T follicular helper cell (primary cell): ENCODE data around the gene WNT7B.
A peak's percentile ranks its signal among the peaks of the same experiment; 100 is the strongest.

ENCODE experiments used
- DNase-seq: peaks from one replicate; pipeline ENCODE4 v3.0.0-alpha.2; 2020; ENCODE audit warnings: low read depth

Gene WNT7B

DNA sequence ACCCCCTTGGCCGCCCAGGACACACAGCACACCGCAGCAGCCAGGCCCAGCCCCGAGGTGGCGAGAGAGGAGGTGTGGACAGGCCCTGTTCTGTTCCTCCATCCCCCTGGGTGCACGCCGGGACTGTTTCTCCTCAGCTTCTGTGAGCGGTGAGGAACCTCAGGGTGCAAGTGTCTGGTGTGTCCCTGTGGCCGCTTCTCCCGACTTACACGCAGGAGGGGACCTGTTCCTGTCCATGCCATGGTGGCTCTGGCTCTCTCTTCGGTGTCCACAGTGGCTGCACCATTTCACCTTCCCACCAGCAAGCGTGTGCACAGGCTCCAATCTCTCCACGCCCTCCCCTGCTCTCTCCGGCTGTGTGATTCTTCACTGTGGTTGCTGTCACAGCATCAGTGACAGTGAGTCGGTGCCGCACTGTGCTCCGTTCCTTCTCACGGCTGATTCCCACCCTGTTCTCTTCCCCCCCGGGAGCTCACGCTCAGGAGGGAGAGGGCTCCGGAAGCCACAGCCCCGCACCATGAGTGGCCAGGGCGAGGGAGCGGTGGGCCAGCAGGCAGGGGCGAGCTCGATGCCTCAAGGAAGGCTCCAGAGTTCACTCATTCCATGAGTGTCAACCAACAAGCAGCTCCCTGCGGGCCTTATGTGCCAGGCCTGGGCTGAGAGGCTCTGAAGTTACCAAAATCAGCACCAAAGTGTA lies 18.6 kb upstream of the WNT7B start:
- no peak for DNase-seq

DNA sequence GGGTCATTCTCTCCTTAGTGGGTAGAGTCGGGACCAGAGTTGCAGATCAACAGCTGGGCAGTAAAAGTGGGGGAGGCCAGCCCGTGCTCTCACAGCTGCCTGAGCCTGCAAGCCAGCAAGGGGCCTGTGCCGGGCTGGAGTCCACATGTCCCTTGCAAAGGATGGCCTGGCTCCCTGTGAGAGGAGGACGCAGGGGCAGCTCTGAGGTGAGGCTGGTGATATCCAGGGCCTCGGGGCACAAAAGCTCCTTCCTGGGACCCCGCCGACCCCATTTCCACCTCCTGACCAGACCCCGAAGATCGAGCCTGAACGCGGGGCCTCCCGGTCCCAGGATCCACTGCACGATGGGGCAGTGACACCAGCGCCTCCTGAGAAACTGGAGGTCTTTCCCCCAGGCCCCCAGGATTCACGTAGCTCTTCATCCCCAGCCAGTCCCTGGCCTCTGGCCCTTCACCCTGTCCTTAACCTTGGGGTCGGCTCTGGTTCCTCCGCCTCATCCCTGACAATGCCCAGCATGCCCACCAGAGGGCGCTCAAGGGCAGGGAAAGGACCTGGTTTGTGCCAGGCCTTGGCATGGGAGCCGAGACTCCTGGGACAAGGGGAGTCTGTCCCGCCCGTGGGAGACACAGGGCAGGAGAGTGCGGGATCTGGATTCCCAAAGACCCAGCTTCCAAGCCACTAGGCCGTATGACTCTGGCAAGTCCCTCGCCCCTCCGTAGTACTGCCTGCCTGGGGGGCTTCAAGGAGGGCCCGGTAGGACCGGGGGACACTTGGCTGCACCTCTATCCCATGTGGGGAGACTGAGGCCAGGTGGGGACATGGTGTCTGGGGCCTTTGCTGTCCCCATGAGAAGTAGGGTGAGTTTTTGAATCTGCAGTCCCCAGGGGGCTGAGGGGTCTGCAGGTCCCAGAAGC lies 17.8 kb upstream of the WNT7B start:
- peak; percentile 63 for DNase-seq

DNA sequence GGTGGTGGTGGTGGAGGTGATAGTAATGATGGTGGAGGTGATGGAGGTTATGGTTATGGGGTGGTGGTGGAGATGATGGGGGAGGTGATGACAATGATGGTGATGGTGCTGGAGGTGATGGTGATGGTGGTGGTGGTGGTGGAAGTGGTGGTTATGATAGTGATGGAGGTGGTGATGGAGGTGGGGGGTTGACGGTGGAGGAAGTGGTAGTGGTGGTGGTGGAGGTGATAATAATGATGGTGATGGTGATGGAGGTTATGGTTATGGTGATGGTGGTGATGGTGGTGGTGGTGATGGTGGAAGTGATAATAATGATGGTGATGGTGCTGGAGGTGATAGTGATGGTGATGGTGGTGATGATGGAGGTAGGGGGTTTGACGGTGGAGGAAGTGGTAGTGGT lies 16.9 kb upstream of the WNT7B start:
- DNase-seq = no peak

DNA sequence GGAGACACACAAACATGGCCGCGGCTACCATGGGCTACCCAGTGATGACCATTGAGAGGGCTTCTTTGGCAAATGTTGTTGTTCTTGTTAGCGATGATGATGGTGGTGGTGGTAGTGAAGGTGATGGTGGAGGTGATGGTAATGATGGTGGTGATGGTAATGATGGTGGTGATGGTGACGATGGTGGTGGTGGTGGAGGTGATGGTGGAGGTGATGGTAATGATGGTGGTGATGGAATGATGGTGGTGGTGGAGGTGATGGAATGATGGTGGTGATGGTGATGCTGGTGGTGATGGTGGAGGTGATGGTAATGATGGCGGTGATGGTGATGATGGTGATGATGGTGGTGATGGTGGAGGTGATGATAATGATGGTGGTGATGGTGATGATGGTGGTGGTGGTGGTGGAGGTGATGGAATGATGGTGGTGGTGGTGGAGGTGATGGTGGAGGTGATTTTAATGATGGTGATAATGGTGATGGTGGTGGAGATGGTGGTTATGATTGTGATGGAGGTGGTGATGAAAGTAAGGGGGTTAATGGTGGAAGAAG lies 16.3 kb upstream of the WNT7B start:
- DNase-seq = no peak

DNA sequence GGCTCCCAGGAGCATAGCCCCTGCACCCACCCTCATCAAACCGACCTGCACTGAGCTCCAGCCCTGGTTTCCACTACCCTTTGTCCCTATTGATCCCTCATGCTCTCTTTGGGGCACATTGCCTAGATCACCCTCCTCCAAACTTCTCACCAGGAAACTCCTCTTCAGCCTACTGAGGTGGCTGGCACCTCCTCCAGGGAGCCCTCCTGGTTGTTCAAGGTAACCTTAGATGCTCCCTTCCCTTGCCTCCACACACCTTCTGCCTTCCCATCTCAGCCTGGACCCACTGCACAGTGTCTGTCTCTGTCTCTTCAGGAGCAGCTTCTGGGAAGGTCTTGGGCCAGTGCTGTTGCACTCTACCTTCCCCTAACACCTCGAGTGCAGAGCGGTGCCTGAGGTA lies 15.8 kb upstream of the WNT7B start:
- no peak for DNase-seq

DNA sequence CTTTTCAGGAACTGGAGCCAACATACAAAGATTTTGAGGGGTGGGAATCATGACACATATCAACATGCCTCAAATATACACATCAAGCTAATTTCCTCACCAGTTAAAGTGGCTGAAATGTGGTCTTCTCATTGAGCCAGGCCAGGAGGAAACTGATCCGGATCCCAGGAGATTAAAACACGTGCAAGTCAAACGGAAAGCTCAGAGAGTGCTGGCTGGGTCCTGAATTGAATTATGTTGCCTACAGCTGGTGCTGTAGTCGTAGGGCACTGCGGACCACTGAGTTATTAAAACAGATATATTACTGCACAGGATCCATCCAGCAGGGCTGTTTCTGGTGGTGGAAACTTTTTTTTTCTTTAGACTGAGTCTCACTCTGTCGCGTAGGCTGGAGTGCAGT lies 14.1 kb upstream of the WNT7B start:
- no peak for DNase-seq

DNA sequence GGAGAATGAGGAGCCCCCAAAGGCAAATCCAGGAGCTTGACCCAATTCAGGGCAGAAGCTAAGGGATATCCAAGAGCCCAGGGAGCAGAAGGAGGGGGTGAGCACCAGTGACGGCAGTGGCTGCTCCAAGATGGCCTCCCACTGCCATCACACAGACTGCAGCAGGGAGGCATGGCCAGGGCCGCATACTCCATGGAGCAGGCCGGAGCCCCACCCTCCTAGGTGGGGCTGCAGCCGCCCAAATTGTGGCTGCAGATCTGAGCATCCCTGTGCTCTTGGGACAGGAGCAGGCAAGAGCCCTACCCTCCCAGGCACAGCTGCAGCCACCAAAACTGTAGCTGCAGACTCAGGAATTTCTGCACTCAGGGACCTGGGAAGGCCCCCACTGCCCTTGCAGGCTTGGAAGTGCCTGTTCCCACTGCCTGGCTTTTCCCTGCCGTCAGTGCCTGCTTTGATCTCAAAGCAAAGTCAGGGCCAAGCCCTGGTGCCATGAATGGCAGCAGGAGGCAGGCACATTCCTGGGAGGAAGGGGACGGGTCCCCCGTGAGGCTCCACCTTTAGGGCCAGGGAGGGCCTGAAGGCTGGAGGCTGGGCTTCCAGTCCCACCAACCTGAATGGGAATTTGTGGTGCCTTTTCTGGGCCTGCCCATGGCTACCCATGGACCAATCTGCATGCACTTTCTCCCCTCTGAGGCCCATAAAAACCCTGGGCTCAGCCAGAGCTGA lies 10.3 kb upstream of the WNT7B start:
- no peak for DNase-seq

- no peak for DNase-seq
Observed at GRCh38 chr22:45984316-45984916, 7.5 kb upstream of the WNT7B start.

DNA sequence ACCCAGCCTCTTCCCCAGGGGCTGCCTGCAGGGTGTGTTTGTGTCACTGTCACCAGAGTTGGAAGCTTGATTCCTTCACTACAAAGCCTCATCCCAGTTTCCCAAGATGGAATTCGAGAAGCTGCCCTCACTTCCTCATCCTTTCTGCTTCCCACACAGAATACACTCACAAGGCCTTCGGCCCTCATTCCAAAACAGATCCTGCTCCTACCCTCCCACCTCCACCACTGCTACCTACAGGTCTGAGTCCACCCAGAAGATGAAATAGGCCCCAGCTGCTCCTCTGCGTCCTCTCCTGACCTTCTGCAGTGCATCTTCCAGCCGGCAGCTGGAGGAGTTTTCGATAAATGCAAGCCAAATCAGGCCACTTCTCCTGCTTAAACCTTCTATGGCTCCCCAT lies 6.8 kb upstream of the WNT7B start:
- DNase-seq = no peak

DNA sequence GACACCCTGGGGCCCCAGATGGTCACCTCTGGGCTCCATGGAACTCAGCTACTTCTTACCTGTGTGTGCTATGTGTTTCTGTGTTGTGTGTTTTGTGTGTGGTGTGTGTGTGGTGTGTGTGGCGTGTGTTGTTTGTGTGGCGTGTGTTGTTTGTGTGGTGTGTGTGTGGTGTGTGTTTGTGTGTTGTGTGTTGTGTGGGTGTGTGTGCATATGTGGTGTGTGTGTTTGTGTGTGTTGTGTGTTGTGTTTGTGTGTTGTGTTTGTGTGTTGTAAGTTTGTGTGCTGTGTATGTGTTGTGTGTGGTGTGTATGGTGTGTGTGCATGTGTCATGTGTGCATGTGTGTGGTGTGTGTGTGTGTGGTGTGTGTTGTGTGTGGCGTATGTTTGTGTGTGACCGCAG lies 3.8 kb upstream of the WNT7B start:
- no peak for DNase-seq

GRCh38 chr22:45980268-45980570 lies 3.3 kb upstream of the WNT7B start:
- DNase-seq = no peak

DNA sequence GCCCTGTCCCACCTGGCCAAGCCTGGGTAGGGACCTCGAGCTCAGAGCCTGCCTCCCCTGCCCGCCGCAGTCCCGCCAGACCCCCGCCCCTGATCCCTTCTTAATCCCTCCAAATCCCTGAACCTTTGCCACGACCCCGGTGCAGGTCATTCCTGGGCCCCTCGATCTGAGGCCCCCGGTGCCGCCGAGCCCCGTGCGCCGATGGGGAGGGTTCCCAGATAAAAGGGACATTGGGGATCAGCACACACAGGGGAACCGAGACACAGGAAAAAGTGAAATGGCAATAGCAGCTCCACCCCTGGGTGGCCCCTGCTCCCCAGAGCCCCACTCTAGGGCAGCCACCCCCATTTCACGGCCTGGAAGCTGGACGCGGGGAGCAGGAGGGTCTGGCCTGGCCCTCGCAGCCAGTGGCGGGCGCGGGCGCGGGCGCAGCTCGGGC lies 1.3 kb upstream of the WNT7B start:
- DNase-seq = no peak

DNA sequence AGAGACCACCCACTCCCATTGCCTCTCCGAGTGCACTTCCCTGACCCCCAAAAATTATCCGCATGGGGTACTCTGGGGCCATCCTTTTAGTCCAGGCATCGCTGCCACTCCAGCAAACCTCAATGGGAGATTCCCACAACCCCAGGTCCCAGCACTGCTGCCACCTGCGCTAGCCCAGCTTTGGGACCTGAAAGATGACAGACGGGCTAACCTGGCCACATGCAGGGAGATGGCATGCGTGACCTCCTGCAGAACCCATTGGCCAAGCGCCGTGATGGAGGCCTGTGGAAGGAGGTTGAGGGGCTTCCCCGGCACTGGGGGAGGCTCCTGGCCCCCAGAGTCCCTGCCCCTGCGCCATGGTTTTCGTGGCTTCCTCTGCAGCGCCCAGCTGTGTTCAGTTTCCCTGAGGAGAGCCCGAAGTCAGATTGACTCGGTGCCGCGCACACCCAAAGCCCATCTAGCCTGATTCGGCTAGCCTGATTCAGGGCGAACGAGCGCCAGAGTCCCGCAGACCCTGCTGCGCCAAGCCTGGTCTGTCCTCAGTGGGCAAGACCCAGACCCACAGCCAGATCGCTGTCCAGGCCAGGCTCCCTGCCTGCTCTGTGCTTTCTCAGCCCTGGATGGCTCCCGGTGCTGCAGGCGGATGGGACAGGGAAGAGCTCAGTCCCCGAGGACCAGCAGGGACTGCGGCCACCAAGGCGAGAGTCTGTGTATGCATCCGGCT lies 751 bp upstream of the WNT7B start:
- no peak for DNase-seq

GRCh38 chr22:45976254-45977002 lies 534 bp downstream of the WNT7B start:
- no peak for DNase-seq

DNA sequence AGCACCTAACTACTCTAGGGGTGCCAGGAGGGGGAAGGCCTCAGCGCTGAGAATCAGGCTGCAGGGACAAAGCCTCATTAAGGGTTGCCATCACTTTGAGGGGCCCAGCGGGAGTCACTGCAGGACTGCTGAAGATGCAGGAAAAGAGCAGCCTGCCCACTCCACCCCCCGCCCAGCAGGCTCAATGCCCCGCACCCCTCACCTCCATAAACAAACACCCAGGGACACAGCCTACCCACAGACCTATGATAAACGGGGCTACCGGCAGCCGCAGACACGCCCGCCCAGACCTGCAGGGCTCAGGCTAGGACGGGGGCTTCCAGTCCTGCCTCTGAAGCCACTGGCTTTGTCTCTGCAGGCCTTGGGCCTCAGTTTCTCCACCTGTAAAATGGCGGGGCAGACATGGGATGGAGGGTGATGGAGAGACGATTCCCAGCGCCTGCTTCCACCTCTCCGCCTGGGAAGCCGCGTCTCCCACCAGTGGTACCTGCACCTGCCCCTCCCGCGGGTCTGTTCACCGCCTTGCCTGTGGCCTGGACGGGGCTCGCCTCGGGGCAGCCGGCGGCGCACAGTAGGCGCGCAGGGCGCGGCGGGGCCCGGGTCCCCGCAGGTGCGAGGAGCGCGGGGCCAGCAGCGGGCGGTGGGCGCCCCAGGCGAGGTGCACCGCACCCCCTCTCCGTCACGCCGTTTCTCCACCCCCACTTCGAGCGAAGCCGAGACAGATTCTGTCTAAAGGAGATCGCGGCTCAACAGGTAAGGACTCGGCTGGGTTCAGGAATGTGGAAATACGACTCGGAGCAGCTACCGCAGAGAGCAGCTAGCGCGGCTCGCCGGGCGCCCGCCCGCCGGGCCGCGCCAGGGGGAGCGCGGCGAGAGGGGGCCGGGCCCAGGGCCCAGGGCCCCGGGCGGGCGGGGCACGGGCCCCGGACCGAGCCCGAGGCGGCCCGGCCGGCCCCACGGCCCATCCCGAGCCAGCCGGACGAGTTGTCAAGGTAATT lies 1.5 kb downstream of the WNT7B start:
- DNase-seq = no peak

- no peak for DNase-seq
Observed at GRCh38 chr22:45974498-45974897, 2.5 kb downstream of the WNT7B start.

- DNase-seq = no peak
Observed at GRCh38 chr22:45972889-45973253, 4.1 kb downstream of the WNT7B start.

- DNase-seq = no peak
Observed at GRCh38 chr22:45972091-45972888, 4.7 kb downstream of the WNT7B start.
